PC-9 (cell line): Measurements from ENCODE around the gene GPRC6A. TPM values are rescaled to one million over a fixed set of nuclear protein-coding genes. Genes with fewer than 3 reads are reported as not detected.

ENCODE experiments used
- BruUV-seq: library from RNA; stranded (reverse); fragments of 400-500 nt; replicated peaks from 2 replicates; lab custom pipeline; 2021; lab: Mats Ljungman, UMichigan
- CTCF ChIA-PET: fragments of 300-600 bp; sonication (Branson Sonifier 250); formaldehyde crosslinking; loops from one replicate; lab custom pipeline; 2022; ENCODE audit warnings: antibody characterized with exemption; lab: Charles Lee
- POLR2A ChIA-PET: fragments of 300-600 bp; sonication (Branson Sonifier 250); formaldehyde crosslinking; loops from one replicate; lab custom pipeline; 2022; ENCODE audit warnings: antibody characterized with exemption; ENCODE audit not compliant: unreplicated experiment; lab: Charles Lee
- DNase-seq, 2 experiments: peaks; one replicate each; pipeline versions ENCODE4 v3.0.0 to v3.0.0-alpha.2; 2015 to 2022; ENCODE audit warnings: mixed read lengths in 1 of 2
- H2AFZ ChIP-seq: fragments of 200-600 bp; sonication (generic); 2 replicates; pipeline ENCODE4 v1.8.1; 2017; ENCODE audit warnings: antibody characterized with exemption
- H3F3A ChIP-seq: fragments of 200-600 bp; sonication (generic); 2 replicates; pipeline ENCODE4 v1.8.1; 2017; ENCODE audit warnings: antibody characterized with exemption, mild to moderate bottlenecking, low read depth; ENCODE audit not compliant: insufficient read depth
- H3K27ac ChIP-seq: fragments of 200-600 bp; sonication (generic); 2 replicates; pipeline ENCODE4 v1.6.1; 2016; ENCODE audit warnings: mixed run types
- H3K27me3 ChIP-seq: fragments of 200-600 bp; sonication (generic); 2 replicates; pipeline ENCODE4 v1.6.1; 2016; ENCODE audit warnings: low read depth, mixed run types; ENCODE audit not compliant: insufficient read depth
- H3K36me3 ChIP-seq: fragments of 200-600 bp; sonication (generic); 2 replicates; pipeline ENCODE4 v1.6.1; 2016; ENCODE audit warnings: low read depth, mixed run types
- H3K4me1 ChIP-seq: fragments of 200-600 bp; sonication (generic); replicated peaks from 2 replicates; pipeline ENCODE4 v1.6.1; 2016; ENCODE audit warnings: mixed run types; ENCODE audit not compliant: insufficient read depth
- H3K4me2 ChIP-seq: fragments of 200-600 bp; sonication (generic); 2 replicates; pipeline ENCODE4 v1.6.1; 2017; ENCODE audit warnings: mixed run types
- H3K4me3 ChIP-seq: fragments of 200-600 bp; sonication (generic); 2 replicates; pipeline ENCODE4 v1.6.1; 2016; ENCODE audit warnings: mixed run types
- H3K79me2 ChIP-seq: fragments of 200-600 bp; sonication (generic); 2 replicates; pipeline ENCODE4 v1.6.1; 2017; ENCODE audit warnings: low read depth, mixed run types
- H3K9me2 ChIP-seq: fragments of 200-600 bp; sonication (generic); 2 replicates; pipeline ENCODE4 v1.8.1; 2017; ENCODE audit warnings: mild to moderate bottlenecking; ENCODE audit not compliant: insufficient read depth
- H3K9me3 ChIP-seq: fragments of 200-600 bp; sonication (generic); 2 replicates; pipeline ENCODE4 v1.8.1; 2016; ENCODE audit warnings: low read depth; ENCODE audit not compliant: insufficient read depth
- H4K20me1 ChIP-seq: fragments of 200-600 bp; sonication (generic); 2 replicates; pipeline ENCODE4 v1.8.1; 2017; ENCODE audit not compliant: insufficient read depth
- CTCF ChIP-seq: fragments of 200-600 bp; sonication (generic); conservative IDR thresholded peaks from 2 replicates; pipeline ENCODE4 v1.6.1; 2017; ENCODE audit warnings: mixed run types, antibody characterized with exemption, mild to moderate bottlenecking, moderate library complexity
- EZH2 ChIP-seq: fragments of 200-600 bp; sonication (generic); IDR thresholded peaks from 2 replicates; pipeline ENCODE4 v1.8.0; 2017; ENCODE audit warnings: antibody characterized with exemption, low read depth
- intact Hi-C: fragments of 100-400 bp; cut with micrococcal nuclease; formaldehyde crosslinking; loops from one replicate; pipeline ENCODE4 v1.10.0; 2022; ENCODE audit not compliant: unreplicated experiment
- total RNA-seq: library from RNA; stranded (reverse); gene quantifications from 2 replicates; pipeline ENCODE4 v1.2.3, GENCODE V29; 2021

GPRC6A gene
- total RNA-seq, 1 experiment from 2014 or later = not detected

- Histone ChIP-seq H3K36me3 (no peaks in the 10 kb centered on the region), H2AFZ (no peak overlapping the region), H3K4me3 (no peak overlapping the region), H3K27me3 (no peaks in the 10 kb centered on the region), H3K9me3 (no peaks in the 10 kb centered on the region), H3F3A (no peaks in the 10 kb centered on the region), H3K9me2 (no peaks in the 10 kb centered on the region), H3K27ac (no peak overlapping the region), H3K79me2 (no peaks in the 10 kb centered on the region), H3K4me2 (no peak overlapping the region), H4K20me1 (no peaks in the 10 kb centered on the region), H3K4me1 (no peaks in the 10 kb centered on the region)
- ChIA-PET POLR2A (no interaction called here), CTCF (no interaction called here)
- BruUV-seq = no TSS peak
- intact Hi-C loops = no loop called here
- no peak for TF ChIP-seq CTCF
- TF ChIP-seq EZH2 = no peak
- DNase-seq = no peak
Observed at GRCh38 chr6:116812051-116812650, 16.7 kb downstream of the GPRC6A start.

DNA sequence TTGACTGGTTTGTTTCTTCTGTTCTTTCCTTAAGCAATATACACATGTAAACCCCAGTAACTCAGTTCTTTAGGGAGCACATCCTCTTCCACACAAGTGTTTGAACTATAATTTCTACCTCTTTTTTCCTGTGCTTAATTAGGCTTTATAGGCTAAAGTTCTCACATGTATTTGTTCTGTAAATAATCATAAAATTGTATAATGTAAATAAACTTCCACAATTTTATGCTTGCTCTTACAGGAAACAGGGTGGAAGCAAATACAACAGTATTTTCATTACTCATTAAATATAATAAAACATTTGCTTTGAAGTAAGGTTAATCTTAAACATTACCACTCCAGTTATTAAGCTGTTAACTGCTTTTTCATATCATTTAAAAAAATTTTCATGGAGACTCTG is 26.9 kb downstream of the GPRC6A start:
- Histone ChIP-seq H3F3A (no peaks in the 10 kb centered on the region), H3K9me3 (no peaks in the 10 kb centered on the region), H2AFZ (no peak overlapping the region), H3K79me2 (no peaks in the 10 kb centered on the region), H3K27ac (no peak overlapping the region), H3K27me3 (no peaks in the 10 kb centered on the region), H3K4me1 (no peaks in the 10 kb centered on the region), H3K36me3 (no peaks in the 10 kb centered on the region), H3K9me2 (no peaks in the 10 kb centered on the region; the same call in 1 of the 2 replicates), H3K4me3 (no peak overlapping the region), H3K4me2 (no peak overlapping the region), H4K20me1 (no peaks in the 10 kb centered on the region)
- TF ChIP-seq EZH2 (no peak), CTCF (no peak)
- DNase-seq = no peak
- intact Hi-C loops = no loop called here
- POLR2A ChIA-PET = no interaction called here
- BruUV-seq = no TSS peak
- CTCF ChIA-PET = no interaction called here

- Histone ChIP-seq H3K79me2 (no peaks in the 10 kb centered on the region), H2AFZ (no peak overlapping the region), H3F3A (no peaks in the 10 kb centered on the region), H3K9me3 (no peaks in the 10 kb centered on the region), H3K27me3 (no peaks in the 10 kb centered on the region), H3K4me2 (no peak overlapping the region), H3K27ac (no peak overlapping the region), H3K4me3 (no peak overlapping the region), H3K36me3 (no peaks in the 10 kb centered on the region), H3K9me2 (no peaks in the 10 kb centered on the region; the same call in 1 of the 2 replicates), H3K4me1 (no peaks in the 10 kb centered on the region), H4K20me1 (no peaks in the 10 kb centered on the region)
- no TSS peak for BruUV-seq
- TF ChIP-seq CTCF = no peak
- TF ChIP-seq EZH2 = no peak
- DNase-seq = no peak
- CTCF ChIA-PET = no interaction called here
- POLR2A ChIA-PET = no interaction called here
- intact Hi-C loops = no loop called here
Observed at GRCh38 chr6:116799945-116800344, 28.9 kb downstream of the GPRC6A start.
